ENCODE measurements around the gene SMG6.

DNA sequence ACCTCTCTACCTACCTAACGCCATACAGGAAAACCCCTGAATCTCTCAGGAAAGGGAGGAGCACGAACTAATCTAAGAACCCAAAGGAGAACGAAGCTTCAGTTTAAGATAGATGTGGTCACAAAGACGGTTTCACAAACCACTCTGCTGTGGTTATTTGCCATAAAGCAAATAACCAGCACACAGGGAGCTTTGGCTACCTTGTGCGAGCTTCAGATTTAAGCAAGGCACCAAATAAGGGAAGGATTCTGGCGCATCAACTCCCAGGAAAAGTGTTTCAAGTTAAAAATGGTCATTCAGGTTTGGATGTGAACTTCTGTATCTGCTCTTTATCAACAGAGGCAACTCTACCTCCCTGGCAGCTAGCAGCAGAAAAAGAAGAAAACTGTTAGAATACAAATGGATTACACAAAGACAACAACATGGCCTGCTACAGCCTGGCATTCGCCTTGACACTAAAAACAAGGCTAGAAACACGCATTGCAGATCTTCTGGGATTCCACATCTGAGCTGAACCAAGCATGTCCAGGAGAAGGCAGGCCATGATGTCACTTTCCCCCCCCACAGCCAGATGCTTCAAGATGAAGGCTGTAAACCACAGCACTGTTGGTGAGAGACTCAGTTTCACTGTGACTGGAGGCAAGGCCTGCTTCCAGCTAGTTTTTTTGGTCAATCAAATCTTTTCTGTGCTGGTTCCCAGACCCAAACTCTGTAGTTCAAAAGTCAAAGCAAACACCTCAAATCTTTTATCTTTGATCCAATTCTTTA lies 43.6 kb downstream of the SMG6 start:
- TF ChIP-seq CTCF (IDR thresholded peaks at IDR 0.05; ENCODE audit: insufficient read depth, low read length, poor library complexity, severe bottlenecking) (no peak), EZH2phosphoT487 (conservative IDR thresholded peaks at IDR 0.05; ENCODE audit: low read length) (no peak)
